HG03103 (cell line): ENCODE data around the gene CNTNAP2.

Experiments used
- ATAC-seq: cut with Tn5 transposase; IDR thresholded peaks from one replicate; pipeline ENCODE4 v1.9.1; 2021; ENCODE audit warnings: low read depth; ENCODE audit not compliant: unreplicated experiment

The CNTNAP2 gene

DNA sequence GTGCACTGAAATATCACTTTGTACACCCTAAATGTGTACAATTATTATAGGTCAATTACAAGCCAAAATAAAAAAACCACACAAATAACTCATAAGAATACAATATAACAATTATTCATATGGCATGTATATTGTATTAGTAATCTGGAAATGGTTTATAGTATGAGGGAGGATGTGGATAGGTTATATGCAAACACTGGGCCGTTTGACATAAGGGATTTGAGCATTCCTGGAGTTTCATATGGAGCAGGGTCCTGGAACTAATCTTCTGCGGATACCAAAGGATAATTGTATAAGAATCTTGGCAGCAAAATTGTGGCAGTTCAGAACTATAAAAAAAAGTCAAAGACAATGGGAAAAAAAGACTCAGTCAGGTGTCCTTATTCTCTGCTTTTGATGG, 619.4 kb downstream of the CNTNAP2 start:
- no peak for ATAC-seq

DNA sequence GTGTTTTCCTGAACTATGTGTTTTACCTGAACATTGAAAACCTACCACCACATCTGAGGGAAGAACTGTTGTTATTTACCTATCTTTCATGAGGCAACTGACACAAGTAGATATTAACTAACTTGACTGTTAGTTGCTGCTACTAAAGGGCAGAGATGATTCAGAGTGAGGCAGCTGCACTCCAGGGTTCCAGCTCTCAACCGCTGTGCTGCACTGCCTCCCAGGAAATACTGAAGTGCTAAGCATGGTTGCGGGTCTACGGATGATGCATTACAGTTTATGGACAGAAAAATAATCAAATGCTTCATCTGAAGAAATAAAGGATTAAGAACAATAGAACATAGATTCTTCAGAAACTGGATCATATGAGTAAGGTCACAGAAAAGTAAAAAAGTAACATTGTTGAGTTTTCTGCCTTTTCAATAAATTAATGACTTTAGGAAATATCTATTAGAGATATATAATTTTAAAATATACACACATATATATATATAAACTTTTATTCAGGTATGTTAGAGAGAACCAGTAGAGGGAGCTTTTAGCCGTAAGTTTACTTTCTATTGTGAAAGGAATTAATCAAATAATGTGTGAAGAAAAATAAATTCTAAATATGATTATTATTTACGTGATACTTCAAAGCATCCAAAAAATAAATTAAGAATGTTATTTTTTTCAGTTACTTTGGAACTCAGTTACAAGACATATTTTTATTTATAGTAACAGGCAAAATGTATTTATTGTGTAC, 620.0 kb downstream of the CNTNAP2 start:
- ATAC-seq, result no peak

DNA sequence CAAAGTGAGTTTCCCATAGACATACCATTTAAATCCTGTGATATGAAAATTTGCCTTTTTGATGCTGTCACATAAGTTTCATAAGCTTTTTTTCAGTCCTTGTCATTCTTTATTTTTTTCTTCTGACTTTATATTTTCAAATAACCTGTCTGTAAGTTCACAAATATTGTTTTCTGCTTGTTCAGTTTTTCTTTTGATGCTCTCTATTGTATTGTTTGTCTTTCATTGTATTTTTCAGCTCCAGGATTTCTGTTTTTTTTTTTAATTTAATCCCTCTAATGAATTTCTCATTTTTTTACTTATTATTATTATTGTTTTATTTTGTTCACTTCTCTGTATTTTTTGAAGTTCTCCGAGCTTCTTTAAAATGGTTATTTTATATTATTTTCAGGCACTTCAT, 623.4 kb downstream of the CNTNAP2 start:
- ATAC-seq, result no peak

DNA sequence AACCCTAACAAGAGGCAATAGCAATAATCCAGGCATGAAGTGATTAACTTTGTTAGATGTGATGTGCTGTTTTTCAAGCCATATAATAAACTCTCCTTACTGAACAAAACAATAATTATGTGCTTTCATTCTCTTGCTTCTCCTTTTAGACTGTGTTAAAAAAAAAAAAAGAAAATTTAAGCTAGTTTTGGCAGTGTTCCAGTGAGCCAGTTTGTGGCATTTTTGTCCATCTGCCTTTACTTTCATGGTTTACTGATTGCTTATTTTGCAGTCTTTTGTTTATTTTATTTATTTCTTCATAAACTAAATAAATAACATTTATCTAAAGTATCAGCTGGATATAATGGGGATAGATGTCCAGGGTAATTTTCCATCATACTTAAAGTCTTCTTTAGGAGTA, 625.3 kb downstream of the CNTNAP2 start:
- ATAC-seq, result no peak

DNA sequence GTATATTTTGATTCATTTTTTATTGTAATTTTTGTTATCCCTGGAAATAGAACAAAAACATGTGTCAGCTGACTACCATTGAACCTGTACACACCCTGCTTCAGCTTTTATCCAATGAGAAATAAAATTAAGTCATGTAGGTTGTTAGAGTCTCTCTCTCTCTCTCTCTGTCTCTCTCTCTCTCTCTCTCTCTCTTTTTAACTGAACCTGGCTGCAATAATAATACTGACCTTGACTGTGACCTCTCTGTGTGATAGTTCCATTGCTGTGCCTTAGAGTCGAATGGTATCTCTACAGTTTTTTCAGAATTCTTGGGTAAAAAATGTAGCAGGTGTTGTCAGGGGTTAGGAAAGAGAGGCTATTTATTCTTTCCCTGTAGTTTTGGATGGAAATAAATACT, 637.8 kb downstream of the CNTNAP2 start:
- ATAC-seq, result no peak

DNA sequence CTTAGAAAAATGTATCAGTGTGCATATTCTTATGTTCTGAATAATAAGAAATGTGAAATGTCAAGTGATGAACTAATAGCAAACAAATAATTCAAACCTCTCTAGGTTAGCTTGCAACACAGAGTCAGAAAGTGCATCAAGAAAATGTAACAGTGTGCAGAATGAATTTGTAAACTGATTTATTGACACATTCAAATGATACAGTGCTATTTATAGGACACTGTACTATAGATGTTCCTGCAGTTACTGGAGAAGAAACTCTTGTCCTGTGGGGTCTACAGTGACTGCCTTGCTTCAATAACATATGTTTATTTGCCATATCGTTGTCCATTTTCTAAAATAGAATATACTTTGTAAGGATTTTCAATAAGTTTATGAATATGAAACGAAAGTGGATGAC, 639.0 kb downstream of the CNTNAP2 start:
- ATAC-seq, result no peak

DNA sequence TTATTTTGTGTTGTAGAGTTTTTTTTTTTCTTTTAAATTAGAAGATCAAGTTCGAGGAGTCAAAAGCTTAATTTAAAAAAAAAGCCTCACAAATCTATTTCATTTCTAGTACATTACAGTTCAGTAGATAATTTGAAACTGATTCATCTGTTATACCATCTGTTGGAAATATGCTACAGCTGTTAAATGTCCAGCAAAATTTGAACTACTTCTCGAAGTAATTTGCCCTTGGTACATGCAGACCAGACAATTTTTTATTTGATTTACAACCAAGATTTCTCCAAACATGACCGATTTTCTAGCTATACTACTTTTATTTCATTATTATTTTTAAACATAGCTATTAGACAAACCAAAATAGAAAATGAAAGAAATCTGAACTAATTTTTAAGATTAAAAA, 647.9 kb downstream of the CNTNAP2 start:
- no peak for ATAC-seq

DNA sequence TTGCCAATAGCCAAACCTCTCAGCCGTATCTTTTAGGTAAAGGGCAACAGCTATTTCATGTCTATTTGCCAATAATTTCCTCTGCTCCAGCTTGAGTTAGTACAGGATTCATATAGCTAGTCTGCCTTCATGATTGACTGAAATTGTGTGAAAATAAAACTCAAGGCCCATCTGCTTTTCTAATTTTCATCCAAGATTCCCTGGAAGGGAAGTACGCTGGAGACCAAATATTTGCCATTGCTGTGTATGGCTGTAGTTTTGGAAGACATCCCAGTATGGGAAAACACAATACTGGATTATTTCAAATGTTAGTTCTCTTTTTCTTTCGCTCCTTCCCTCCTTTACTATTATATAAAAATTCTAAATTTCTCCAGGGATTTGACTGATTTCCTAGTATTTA, 652.4 kb downstream of the CNTNAP2 start:
- ATAC-seq, result no peak

DNA sequence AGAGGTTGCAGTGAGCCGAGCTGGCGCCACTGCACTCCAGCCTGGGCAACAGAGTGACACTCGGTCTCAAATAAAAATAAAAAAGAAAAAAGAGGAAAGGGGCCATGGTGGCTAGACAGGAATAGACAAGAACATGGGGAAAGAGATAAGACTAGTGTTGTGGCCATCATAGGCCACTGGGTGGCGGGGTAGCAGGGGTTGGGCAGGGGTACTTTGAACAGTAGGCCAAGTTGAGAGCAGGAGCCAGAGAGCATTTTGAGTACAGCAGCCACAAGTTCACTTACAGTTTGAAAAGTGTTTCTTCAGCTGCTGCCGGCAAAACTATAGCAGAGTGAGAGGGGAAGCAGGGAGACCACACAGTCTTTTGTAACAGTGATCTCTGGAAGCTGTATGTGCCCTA, 656.0 kb downstream of the CNTNAP2 start:
- no peak for ATAC-seq

DNA sequence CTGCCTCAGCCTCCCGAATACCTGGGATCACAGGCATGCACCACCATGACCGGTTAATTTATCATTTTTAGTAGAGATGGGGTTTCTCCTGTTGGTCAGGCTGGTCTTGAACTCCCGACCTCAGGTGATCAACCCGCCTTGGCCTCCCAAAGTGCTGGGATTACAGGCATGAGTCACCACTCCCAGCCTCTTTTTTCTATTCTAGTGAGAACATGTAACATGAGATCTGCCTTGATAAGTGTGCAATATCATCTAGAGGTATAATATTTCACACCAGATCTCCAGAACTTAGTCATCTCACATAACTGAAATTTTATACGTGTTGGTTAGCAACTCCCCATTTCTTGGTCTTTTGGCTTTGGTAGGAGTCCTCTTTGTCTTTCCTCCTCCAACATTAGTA, 656.9 kb downstream of the CNTNAP2 start:
- no peak for ATAC-seq

DNA sequence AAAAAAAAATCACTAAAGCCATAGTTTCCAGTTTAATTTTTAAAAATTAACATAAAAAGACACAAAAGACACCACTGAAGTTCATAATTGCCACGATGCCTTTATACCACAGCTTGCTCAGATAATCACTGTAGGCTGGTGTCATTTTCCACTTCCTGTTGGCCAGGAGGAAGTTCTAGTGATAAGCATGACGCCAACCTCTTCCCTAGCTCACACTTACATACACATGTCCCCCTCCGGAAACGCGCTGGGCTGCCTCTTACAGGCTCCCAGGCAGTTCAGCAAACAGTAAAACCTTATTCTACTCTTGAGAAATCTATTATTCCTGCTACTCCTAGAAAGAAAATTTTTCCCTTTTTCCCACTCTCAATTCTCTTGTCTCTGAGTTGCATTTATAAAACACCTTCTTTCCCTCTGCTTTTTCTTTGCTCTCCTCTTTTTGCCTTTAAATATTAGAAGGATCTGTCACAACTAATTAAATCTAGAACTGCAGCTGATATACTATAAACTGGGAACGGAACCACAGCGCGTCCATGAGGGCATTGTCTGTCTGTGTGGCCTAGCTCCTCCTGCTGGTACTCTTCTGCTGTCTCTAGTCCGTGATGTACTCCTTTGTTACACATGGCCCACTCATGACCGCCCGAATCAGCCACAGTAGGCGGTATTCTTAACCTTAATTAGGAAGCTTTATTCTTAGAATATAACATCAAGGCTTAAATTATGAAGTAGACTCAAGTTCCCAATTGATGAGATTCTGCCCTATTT, 664.9 kb downstream of the CNTNAP2 start:
- ATAC-seq, result no peak

DNA sequence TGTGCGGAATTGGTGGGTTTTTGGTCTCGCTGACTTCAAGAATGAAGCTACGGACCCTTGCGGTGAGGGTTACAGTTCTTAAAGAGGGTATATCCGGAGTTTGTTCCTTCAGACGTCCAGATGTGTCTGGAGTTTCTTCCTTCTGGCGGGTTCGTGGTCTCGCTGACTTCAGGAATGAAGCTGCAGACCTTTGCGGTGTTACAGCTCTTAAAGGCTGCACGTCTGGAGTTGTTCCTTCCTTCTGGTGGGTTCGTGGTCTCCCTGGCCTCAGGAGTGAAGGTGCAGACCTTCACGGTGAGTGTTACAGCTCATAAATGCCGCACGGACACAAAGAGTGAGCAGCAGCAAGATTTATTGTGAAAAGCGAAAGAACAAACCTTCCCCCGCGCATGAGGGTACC, 670.7 kb downstream of the CNTNAP2 start:
- no peak for ATAC-seq

DNA sequence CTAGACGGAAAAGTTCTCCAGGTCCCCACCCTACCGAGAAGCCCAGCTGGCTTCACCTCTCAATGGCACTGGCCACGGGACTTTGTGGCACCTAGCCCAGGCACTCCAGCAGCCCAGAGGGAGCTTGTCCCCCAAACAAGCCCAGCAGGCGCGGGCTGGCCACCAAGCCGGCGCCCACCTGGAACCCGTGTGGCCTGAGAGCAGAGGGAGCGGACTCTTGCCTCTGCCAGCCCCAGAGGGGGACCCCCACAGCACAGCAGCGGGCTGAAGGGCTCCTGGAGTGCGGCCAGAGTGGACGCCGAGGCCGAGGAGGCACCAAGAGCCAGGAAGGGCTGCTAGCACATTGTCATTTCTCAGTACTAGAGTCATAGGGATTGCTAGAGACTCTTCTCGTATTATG, 671.4 kb downstream of the CNTNAP2 start:
- no peak for ATAC-seq

DNA sequence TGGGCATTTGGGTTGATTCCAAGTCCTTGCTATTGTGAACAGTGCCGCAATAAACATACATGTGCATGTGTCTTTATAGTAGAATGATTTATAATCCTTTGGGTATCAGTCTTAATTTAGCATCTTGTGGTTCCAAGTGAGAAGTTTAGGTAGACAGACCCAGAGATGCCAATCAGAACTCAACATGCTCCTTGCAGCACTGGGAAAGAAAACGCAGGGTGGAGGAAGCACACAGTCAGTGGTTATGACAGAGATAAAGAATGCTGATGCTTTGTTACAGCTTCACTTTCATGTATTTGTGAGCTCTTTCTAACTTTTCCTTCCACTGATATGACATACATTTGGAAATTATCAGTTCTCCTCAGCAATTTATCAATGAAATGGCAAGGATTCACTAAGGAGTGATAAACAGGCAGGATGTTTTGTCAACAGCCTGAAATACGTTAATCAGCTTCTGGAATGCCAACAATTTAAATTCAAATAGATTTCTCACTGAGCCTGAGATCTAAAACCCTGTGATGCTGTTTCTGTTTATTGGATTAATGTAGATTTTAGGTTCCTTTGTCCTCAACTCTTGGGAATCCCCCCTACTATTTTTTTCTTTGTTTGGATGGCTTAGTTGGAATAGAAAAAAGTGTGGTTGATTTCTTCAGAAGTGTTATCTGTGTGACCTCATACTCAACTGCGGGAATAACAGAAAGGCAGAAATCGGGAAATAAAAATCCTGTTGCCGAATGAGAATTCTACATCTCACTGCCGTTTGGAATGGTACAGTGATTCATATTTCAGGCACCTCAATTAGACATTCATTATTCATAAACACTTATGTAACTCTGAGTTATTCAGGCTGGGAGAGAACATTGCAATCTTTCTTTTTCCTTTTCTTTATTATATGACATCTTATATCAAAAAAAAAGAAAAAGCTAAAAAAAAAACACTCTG, 675.0 kb downstream of the CNTNAP2 start:
- ATAC-seq, result no peak

DNA sequence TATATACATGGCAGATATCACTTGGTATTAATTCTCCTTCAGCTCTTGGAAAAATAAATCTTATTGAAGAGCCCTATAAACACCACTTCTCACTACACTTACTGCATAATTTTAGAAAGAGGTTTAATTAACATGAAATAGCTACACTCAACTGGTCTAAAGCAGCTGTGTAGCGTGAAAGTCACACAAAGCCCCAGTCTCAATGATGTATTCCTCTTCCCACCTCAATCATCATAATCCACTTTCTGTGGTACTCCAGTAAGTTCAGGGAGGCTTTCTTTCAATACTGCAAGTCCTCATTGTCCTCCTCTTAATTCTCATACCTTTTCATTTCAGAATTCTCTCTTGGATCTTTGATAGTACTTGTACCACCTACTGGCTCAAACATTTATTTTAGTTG, 688.0 kb downstream of the CNTNAP2 start:
- no peak for ATAC-seq

DNA sequence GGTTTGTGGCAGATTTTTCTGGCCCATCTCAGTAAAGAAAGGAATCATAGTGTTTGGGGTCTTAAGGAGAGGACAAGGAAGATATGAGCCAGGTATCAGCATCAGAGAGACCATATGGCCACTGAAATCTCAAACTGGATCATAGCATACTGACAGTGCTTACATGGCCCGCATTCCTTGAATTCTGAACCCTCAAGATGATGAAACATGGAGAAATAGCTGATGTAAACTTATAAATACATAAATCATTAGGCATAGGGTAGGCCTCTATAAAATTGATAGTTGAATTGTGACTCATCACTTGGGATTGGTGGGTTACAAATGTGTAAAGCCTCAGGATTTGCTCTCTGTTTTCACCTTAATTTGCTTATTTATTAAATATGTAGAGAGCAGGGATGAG, 688.5 kb downstream of the CNTNAP2 start:
- ATAC-seq, result no peak

DNA sequence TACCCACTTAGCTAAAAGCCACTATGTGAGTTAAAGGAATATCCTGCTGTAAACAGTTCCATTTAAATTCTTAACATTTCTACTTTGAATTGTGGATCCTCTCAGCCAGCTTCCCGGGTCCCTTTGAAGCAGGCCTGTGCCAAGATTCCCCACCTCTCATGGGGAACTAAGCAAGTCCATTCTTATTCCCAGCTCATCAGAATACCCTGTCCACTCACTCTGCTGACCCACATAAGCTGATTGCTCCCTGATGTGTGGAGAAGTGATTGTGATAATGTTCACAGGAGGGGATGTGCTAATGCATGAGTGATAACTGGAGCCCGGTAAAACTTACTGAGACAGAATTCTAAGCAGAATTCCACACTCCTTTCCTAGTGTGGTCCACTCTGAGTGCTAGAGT, 709.7 kb downstream of the CNTNAP2 start:
- no peak for ATAC-seq

DNA sequence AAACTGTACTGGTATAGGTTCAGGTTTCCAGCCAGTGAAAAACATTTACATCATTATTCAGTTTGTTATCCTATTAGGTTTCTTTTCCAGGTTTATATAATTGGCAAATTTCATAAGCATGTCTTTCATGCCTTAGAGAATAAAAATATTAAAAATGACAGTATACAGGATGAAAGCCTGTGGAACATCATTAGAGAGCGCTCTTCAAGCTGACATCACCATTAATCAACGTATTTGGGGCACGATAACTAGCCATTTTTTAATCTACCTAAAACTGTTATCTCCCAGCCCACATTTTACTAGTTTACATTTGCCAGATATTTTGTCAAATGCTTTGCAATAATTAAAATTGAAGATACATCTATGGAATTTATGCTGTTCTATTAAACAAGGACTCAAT, 714.1 kb downstream of the CNTNAP2 start:
- no peak for ATAC-seq

DNA sequence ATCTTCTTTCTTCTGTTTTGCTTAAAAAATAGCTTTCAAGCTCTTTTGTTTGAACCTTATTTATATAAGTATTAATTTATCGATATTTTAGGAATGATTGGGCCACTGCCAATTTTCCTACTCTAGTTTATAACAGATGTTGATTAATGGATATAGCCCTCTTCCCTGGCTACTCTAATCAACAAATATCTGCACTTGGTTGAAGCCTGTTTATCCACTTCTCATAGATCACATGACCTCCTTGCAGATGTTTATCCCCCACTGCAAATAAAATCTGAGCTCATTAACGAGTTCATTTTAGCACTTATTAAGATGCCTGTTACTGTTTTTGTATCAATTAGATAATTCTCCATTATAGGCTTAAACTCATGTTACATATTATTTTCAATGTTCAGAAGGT, 715.3 kb downstream of the CNTNAP2 start:
- ATAC-seq, result no peak

DNA sequence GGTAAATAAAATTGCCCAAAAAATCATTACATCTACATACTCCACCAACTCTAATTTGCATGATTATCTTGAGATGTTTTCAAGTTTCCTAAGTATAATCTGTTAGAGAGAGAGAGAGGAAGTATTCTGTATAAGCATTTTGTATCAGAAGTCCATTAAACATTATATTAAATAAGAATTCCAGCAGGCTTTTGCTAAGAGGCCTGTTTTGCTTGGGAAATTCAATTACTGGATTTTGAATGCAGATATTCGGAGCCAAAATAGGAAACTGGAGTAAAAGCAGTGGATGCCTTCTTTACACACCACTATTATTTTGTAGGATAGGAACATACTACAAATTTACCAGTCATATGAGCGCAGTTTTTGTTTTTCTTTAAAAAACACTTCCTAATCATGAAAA, 727.8 kb downstream of the CNTNAP2 start:
- no peak for ATAC-seq

DNA sequence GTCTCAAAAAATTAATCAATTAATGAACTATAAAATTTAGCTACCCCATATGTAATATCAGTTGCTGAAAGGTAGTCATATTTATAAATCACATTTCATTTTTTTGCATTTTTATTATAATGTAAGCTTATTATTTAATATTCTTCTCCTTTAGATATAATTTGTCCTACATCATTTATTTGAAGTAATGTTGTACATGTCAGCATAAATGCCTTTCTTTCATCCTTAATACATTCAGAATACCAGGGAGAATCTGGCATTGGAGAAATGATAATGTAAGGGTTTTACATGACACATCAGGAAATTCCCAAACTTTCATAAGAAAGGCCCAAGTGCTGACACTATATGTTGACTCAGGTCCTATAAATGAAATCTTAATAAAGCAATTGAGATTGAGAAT, 742.1 kb downstream of the CNTNAP2 start:
- ATAC-seq, result no peak
